B cell (primary cell): Measurements from ENCODE around the gene PROM1.

Experiments
- EZH2 ChIP-seq: IDR thresholded peaks from 2 replicates; pipeline ENCODE4 v1.6.1; 2012; ENCODE audit warnings: borderline replicate concordance, low read depth, mild to moderate bottlenecking, moderate library complexity, low read length; ENCODE audit not compliant: insufficient read depth, poor library complexity, severe bottlenecking
- TF ChIP-seq, protein P1 (sequence below): fragments of 200-600 bp; IDR thresholded peaks from one replicate; pipeline ENCODE4 v1.8.0; 2022; ENCODE audit warnings: antibody characterized with exemption, mild to moderate bottlenecking

DNA sequence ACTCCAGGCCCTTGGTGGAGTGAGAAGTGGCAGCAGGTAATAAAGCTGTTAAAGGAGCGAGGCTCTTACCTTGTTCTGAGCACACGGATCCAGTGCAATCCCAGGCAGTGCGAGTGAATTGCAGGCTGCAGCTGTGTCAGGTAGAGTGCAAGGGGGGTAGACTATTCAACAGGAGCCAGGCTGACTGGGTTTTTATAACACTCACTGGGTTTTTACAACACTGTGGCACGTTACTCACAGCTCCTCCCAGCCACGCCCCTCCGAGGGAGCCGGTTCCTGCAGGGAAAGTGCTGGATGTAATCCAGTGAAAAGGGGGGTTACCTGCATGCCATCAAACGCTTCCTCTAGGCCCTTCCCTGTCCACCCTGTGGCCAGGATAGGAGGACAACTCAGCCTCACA is 145.6 kb downstream of the PROM1 start:
- TF ChIP-seq, protein P1, sequence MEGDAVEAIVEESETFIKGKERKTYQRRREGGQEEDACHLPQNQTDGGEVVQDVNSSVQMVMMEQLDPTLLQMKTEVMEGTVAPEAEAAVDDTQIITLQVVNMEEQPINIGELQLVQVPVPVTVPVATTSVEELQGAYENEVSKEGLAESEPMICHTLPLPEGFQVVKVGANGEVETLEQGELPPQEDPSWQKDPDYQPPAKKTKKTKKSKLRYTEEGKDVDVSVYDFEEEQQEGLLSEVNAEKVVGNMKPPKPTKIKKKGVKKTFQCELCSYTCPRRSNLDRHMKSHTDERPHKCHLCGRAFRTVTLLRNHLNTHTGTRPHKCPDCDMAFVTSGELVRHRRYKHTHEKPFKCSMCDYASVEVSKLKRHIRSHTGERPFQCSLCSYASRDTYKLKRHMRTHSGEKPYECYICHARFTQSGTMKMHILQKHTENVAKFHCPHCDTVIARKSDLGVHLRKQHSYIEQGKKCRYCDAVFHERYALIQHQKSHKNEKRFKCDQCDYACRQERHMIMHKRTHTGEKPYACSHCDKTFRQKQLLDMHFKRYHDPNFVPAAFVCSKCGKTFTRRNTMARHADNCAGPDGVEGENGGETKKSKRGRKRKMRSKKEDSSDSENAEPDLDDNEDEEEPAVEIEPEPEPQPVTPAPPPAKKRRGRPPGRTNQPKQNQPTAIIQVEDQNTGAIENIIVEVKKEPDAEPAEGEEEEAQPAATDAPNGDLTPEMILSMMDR, result no peak
- TF ChIP-seq EZH2, result no peak
